GM10248 (cell line): ENCODE data around the gene SCGB1D4.

ENCODE experiments used
- CTCF ChIA-PET: fragments of 300-600 bp; sonication (Branson Sonifier 250); formaldehyde crosslinking; extraction: SDS; loops from one replicate; lab custom pipeline; 2021; ENCODE audit warnings: antibody characterized with exemption; lab: Yijun Ruan, JAX
- POLR2A ChIA-PET: fragments of 350-650 bp; sonication (Branson Sonifier 250); formaldehyde crosslinking; extraction: SDS; loops from one replicate; lab custom pipeline; 2020; ENCODE audit warnings: antibody characterized with exemption; lab: Yijun Ruan, JAX
- DNase-seq: peaks from one replicate; pipeline ENCODE4 v3.0.0; 2012; ENCODE audit errors: extremely low spot score
- CTCF ChIP-seq: IDR thresholded peaks from 2 replicates; pipeline ENCODE4 v1.5.1; 2012; ENCODE audit warnings: mild to moderate bottlenecking, low read depth; ENCODE audit errors: extremely low read depth, missing control alignments, control extremely low read depth

Gene SCGB1D4

GRCh38 chr11:62322524-62322923 lies 23.6 kb upstream of the SCGB1D4 start:
- DNase-seq = no peak
- ChIA-PET POLR2A (no interaction called here), CTCF (interaction anchor here (0.8 to 3.6 kb wide), 10 partner anchors 7 to 452 kb away, joined by 3 to 19 read pairs (median 4); partner anchors contain the start of gene ASRGL1)
- TF ChIP-seq CTCF = no peak

- CTCF ChIA-PET = interaction anchor here (1.1 to 1.6 kb wide), 5 partner anchors 8 to 234 kb away, joined by 3 to 4 read pairs (median 3); no protein-coding TSS in a partner anchor
- POLR2A ChIA-PET = no interaction called here
Measured at GRCh38 chr11:62315431-62315830, 16.6 kb upstream of the SCGB1D4 start.

GRCh38 chr11:62309991-62310390 lies 11.1 kb upstream of the SCGB1D4 start:
- ChIA-PET CTCF (interaction anchor here (1.1 to 2.4 kb wide), 5 partner anchors 12 to 411 kb away, joined by 3 to 25 read pairs (median 4); no protein-coding TSS in a partner anchor), POLR2A (no interaction called here)
- TF ChIP-seq CTCF = no peak
- no peak for DNase-seq

More at GRCh38 chr11:62315431-62315830, 16.6 kb upstream of the SCGB1D4 start:
- TF ChIP-seq CTCF = no peak
- DNase-seq = no peak

GRCh38 chr11:62307950-62308349 lies 9.1 kb upstream of the SCGB1D4 start:
- DNase-seq = no peak
- no peak for TF ChIP-seq CTCF
- CTCF ChIA-PET = no interaction called here
- POLR2A ChIA-PET = no interaction called here

- no peak for TF ChIP-seq CTCF
- ChIA-PET POLR2A (no interaction called here), CTCF (interaction anchor here (1.0 to 1.3 kb wide), 2 partner anchors 9 to 134 kb away, joined by 3 read pairs; no protein-coding TSS in a partner anchor)
- DNase-seq = no peak
Measured at GRCh38 chr11:62306227-62306626, 7.4 kb upstream of the SCGB1D4 start.

GRCh38 chr11:62295504-62295903 lies 3.4 kb downstream of the SCGB1D4 start:
- ChIA-PET POLR2A (no interaction called here), CTCF (no interaction called here)

More at GRCh38 chr11:62295504-62295903, 3.4 kb downstream of the SCGB1D4 start:
- no peak for DNase-seq
- TF ChIP-seq CTCF = no peak
